GM19035 (cell line): ENCODE results near the gene STN1.

ENCODE experiments used
- ATAC-seq: cut with Tn5 transposase; IDR thresholded peaks from one replicate; pipeline ENCODE4 v1.9.1; 2021; ENCODE audit not compliant: unreplicated experiment

Gene STN1

GRCh38 chr10:103895411-103896186 is 22.4 kb downstream of the STN1 start:
- no peak for ATAC-seq

GRCh38 chr10:103894441-103894864 is 23.5 kb downstream of the STN1 start:
- ATAC-seq, result no peak

- ATAC-seq, result no peak
Measured at GRCh38 chr10:103893817-103894216, 24.2 kb downstream of the STN1 start.

GRCh38 chr10:103892181-103892580 is 25.8 kb downstream of the STN1 start:
- ATAC-seq, result no peak

GRCh38 chr10:103890688-103891087 is 27.3 kb downstream of the STN1 start:
- no peak for ATAC-seq

- no peak for ATAC-seq
Measured at GRCh38 chr10:103890194-103890658, 27.8 kb downstream of the STN1 start.

- ATAC-seq, result no peak
Measured at GRCh38 chr10:103889121-103889720, 28.8 kb downstream of the STN1 start.

- ATAC-seq, result peak; percentile 62
Measured at GRCh38 chr10:103888113-103888841, 29.7 kb downstream of the STN1 start.

- ATAC-seq, result no peak
Measured at GRCh38 chr10:103885617-103886016, 32.4 kb downstream of the STN1 start.

- no peak for ATAC-seq
Measured at GRCh38 chr10:103884681-103885139, 33.3 kb downstream of the STN1 start.

GRCh38 chr10:103882285-103883007 is 35.5 kb downstream of the STN1 start:
- no peak for ATAC-seq

- ATAC-seq, result no peak
Measured at GRCh38 chr10:103881416-103882284, 36.3 kb downstream of the STN1 start.

- ATAC-seq, result no peak
Measured at GRCh38 chr10:103879831-103880230, 38.2 kb downstream of the STN1 start.

GRCh38 chr10:103879409-103879808 is 38.6 kb downstream of the STN1 start:
- no peak for ATAC-seq

GRCh38 chr10:103877861-103878260 is 40.1 kb downstream of the STN1 start:
- no peak for ATAC-seq

- no peak for ATAC-seq
Measured at GRCh38 chr10:103876155-103876554, 41.8 kb downstream of the STN1 start.

- no peak for ATAC-seq
Measured at GRCh38 chr10:103874730-103875129, 43.3 kb downstream of the STN1 start.

- no peak for ATAC-seq
Measured at GRCh38 chr10:103872137-103872931, 45.6 kb downstream of the STN1 start.

GRCh38 chr10:103871006-103871405 is 47.0 kb downstream of the STN1 start:
- ATAC-seq, result no peak
